GM21367 (cell line): ENCODE data around the gene TRIM50.
"Not testable (repeated sequence)": the region's sequence is repeated elsewhere in the genome, so short reads cannot be mapped to it uniquely, and the experiment has no call there.

Experiments used
- ATAC-seq: cut with Tn5 transposase; IDR thresholded peaks from one replicate; pipeline ENCODE4 v1.9.1; 2021; ENCODE audit not compliant: unreplicated experiment

Gene TRIM50

GRCh38 chr7:73327922-73328321 lies at the start of gene TRIM50, which contains the start of gene FKBP6:
Gene TRIM50 (minus strand): TSS chr7:73328082. CDS start chr7:73324787, 3,295 bp downstream.
Gene FKBP6 (plus strand): TSS chr7:73328161. CDS start chr7:73328429, 268 bp downstream.
- ATAC-seq, result not testable (repeated sequence)

GRCh38 chr7:73376671-73377412 lies 49.0 kb upstream of the TRIM50 start:
- no peak for ATAC-seq

DNA sequence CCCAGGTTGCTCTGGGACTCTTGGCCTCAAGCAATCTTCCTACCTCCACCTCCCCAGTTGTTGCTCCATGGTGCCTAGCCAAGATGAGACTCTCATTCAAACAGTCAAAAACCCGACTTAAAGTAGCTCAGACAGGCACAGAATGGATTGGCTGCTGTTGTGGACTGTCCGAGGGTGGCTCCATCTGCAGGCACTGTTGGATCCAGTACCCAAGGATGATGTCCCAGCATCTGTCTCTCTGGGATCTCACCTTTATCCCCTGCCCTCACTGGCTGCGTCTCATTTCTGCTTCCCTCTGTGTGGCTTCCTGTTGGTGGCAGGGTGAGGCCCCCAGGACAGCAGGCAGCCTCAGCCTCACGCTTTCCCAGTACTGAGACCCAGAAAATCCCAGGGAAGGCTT lies 48.4 kb upstream of the TRIM50 start:
- not testable (repeated sequence) for ATAC-seq

DNA sequence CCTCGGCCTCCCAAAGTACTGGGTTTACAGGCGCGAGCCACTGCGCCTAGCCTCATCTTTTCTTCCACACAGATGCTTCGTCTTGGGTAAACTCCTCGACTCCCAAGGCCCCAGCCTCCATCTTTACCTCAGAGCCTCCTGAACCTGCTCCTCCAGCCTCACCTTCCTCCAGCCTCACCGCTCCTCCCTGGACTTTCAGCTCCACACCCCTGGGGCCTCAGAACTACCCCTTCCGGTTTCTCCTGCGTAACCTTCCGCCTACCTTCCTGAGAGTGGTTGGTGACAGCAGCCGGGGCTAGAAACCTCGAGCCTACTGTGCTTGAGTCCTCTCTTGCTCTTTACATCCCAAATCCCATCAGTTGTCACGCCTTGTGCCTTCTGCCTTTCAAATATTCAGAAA lies 45.9 kb upstream of the TRIM50 start:
- no peak for ATAC-seq

DNA sequence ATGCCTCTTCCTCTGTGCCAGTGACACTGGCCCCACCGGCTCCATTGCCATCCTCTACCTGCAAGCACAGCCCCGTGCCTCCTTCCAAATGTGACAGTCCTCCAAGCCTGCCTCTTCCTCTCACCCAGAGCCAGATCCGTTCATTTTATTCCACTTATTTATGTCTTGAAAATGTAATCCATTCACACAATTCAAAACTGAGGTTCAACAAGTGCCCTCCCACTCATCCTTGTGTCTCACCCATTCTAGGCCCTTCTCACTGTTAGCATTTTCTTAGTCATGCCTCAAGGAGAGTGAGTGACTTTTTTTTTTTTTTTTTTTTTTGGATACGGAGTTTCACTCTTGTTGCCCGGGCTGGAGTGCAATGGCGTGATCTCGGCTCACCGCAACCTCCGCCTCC lies 41.7 kb upstream of the TRIM50 start:
- ATAC-seq, result no peak

DNA sequence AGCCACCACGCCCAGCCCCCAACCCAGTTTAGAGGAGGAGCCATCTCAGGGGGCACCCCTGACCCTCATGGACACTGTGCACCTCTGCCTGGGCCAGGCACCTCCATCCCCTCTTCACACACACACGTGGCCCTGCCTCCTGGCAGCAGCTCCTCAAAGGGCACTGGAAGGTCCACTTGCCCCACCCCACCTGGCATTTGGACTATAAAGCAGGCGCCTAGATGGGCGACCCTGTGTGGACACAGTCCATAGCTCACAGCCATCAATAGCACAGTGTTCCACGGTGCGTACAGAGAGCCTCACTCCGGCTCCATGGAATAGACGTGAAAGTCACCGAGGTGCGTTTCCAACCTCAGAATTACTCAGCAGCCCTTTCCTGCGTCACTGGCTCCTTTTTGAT lies 41.1 kb upstream of the TRIM50 start:
- ATAC-seq, result no peak

DNA sequence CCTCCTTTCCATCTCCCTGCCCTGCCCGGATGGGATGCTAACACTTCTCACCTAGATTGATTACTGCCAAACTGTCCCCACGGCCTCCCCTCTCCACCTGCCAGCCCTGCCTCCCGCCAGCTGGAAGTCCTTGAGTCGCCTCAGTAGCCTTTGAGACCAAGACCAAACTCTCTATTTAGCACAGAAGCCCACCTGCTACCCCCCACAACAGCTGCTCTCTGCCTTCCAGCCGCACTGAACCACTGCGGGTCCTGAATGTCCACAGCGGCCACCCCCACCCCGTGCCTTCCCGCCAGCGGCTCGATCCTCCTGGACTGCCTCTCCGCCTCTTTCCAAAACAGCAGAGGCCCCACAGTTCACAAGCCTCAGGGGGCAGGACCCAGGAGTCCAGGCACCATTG lies 39.1 kb upstream of the TRIM50 start:
- no peak for ATAC-seq

DNA sequence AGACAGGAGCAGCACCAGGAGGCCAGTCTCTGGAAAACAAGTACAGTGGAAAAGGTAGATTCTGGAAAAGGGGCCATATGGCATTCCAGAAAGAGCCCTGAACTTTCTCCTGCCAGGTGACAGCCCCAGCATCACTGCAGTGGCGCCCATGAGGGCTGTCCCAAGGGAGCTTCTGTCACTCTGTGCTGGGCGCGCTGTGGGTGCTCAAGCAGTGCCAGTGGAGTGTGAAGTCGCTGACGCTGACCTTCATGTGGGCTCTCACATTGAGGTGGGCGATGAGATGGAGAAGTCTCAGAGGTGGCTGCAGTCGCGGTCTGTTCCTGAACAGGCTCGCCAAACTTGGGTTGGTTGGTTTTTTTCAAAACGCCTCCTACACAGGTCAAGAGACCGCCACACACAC lies 38.2 kb upstream of the TRIM50 start:
- no peak for ATAC-seq

- no peak for ATAC-seq
Measured at GRCh38 chr7:73364006-73364728, 36.3 kb upstream of the TRIM50 start.

DNA sequence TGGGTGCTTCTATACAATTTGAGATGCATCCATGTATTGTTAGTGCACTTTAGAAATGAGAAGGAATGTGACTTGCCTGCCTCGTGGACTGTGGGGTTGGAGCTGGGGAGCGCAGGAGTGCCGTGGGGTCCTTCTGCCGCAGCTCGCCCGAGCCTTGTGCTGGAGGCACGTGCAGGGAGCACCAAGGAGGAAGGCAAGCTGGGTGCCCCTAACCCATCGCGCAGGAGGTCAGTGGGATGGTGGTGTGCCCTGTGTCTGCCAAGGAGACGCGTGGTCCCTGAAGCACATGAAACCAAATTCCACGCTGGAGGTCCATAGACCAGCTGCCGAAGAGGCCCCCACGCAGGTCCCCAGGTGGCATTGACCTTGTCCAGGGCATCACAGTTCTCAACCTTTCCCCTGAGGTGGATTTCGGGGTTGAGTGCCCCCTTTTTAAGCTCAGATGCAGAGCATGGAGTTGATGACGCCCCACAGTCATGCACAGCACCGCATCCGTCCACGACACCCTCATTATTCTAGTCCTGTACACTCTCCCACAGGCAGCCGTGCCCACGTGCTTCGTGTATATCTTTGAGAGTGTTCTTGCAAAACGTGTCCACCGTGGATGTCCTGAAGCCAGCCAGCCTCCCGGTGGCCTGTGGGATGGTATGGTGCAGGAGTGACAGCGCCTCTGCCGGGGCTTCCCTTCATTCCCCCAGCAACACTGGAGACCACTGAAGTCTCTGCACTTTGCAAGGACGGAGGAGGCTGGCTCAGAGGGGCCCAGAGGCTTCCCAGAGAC lies 35.5 kb upstream of the TRIM50 start:
- no peak for ATAC-seq

DNA sequence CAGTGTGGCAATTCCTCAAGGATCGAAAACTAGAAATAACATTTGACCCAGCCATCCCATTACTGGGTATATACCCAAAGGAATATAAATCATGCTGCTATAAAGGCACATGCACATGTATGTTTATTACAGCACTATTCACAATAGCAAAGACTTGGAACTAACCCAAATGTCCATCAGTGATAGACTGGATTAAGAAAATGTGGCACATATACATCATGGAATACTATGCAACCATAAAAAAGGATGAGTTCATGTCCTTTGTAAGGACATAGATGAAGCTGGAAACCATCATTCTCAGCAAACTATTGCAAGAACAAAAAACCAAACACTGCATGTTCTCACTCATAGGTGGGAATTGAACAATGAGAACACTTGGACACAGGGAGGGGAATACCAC lies 32.7 kb upstream of the TRIM50 start:
- ATAC-seq, result not testable (repeated sequence)

- ATAC-seq, result no peak
Measured at GRCh38 chr7:73359746-73360375, 32.0 kb upstream of the TRIM50 start.

- no peak for ATAC-seq
Measured at GRCh38 chr7:73359306-73359705, 31.4 kb upstream of the TRIM50 start.

GRCh38 chr7:73358590-73359275 lies 30.9 kb upstream of the TRIM50 start:
- ATAC-seq, result no peak

DNA sequence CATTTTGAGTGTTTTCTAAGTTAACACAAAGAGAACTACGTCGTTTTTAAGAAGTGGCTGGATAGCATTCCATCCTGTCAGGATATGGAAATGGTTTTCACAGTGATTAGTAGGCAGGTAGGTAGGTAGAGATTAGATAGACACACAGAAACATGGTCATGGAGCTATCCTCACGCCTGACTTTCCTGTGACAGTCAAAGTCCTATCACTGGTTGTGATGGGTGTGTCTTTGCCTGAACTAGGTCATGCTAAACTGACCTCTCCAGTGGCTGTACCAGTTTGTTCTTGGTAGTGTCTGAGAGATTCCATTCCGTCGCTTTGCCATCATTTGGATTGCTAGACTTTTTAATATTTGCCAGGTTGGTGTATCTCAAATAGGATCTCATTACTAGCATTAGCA lies 28.3 kb upstream of the TRIM50 start:
- no peak for ATAC-seq

DNA sequence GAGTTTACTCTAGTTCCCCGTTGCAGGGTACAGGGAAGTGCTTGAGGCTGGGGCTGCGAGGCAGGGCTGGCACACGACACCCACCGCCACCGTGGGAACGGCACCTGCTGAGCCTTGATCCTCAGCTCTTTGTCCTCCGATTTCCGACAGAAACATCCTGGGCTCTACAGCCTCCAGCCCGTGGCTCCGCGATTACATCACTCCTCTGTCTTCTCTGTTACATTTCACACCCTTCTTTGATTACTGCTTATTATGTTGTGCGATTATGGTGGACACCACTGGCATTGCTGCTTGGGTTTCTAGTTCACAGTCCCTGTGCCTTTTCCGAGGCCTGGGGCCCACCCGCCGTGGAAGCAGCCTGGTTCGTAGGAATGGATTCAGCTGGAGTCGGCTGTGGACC lies 26.9 kb upstream of the TRIM50 start:
- no peak for ATAC-seq

DNA sequence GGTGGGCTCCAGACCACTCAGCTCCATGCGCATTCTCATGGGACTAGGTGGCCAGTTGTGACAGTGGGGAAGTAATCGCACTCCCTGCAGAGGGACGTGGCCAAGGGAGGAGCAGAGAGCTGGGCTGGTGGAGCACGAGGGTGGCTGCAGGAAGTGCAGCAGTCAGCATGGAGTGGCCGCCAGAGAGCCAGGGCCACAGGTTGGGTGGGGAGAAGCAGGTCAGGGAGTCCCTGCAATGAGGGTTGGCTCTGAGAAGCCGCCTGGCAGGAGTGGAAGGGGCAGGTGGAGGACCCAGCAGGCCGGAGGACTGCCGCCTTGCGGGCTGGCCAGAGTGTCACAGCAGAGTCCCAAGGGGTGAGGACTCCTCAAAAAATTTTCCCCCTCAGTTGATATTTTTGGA lies 26.3 kb upstream of the TRIM50 start:
- no peak for ATAC-seq

DNA sequence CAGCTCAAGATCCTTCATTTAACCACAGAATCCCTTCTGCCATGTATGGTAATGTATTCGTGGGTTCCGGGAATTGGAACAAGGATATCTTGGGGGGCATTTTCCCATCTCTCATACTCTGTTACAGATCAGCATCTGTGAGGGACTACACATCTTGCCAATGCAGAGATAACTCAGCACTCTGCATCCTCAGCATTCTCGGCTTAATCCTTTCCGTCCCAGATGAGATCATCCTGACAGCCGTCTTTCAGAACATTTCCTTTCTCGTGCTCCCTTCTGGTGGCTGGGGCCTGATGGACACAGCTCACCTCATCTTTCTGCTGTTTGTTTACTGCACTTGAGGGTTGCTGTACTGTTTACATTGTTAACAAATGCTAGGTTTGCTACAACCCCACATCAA lies 25.4 kb upstream of the TRIM50 start:
- ATAC-seq, result no peak

- ATAC-seq, result no peak
Measured at GRCh38 chr7:73352784-73353183, 24.9 kb upstream of the TRIM50 start.

GRCh38 chr7:73351447-73352167 lies 23.7 kb upstream of the TRIM50 start:
- no peak for ATAC-seq
